Measurements from ENCODE around the gene GRIP2.

- TF ChIP-seq, protein P1, sequence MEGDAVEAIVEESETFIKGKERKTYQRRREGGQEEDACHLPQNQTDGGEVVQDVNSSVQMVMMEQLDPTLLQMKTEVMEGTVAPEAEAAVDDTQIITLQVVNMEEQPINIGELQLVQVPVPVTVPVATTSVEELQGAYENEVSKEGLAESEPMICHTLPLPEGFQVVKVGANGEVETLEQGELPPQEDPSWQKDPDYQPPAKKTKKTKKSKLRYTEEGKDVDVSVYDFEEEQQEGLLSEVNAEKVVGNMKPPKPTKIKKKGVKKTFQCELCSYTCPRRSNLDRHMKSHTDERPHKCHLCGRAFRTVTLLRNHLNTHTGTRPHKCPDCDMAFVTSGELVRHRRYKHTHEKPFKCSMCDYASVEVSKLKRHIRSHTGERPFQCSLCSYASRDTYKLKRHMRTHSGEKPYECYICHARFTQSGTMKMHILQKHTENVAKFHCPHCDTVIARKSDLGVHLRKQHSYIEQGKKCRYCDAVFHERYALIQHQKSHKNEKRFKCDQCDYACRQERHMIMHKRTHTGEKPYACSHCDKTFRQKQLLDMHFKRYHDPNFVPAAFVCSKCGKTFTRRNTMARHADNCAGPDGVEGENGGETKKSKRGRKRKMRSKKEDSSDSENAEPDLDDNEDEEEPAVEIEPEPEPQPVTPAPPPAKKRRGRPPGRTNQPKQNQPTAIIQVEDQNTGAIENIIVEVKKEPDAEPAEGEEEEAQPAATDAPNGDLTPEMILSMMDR (IDR thresholded peaks at IDR 0.05): no peak
- no peak for TF ChIP-seq POLR2A (IDR thresholded peaks at IDR 0.05)
- no peak for TF ChIP-seq POLR2AphosphoS5 (IDR thresholded peaks at IDR 0.05)
- TF ChIP-seq EP300 (IDR thresholded peaks at IDR 0.05): no peak
These were observed 34.2 kb downstream of the GRIP2 start for GRCh38 chr3:14505803-14506500.
